A549 (cell line): Measurements from ENCODE around the gene NRG3. TPM values are rescaled to one million over a fixed set of nuclear protein-coding genes. Genes with fewer than 3 reads are reported as not detected.

ENCODE experiments used
- ATAC-seq, 2 experiments: fragments of 200-7000 bp in 1 of 2; fragments of >200 bp in 1 of 2; cut with Nextera tagmentation in 1 of 2; cut with Tn5 transposase in 1 of 2; 3 replicates each; pipeline versions ENCODE4 v1.8.0 to v1.9.1; 2018 to 2020; ENCODE audit warnings: mild to moderate bottlenecking in 1 of 2, moderate library complexity in 1 of 2
- CTCF ChIA-PET: fragments of 300-600 bp; sonication (Branson Sonifier 250); formaldehyde crosslinking; extraction: SDS; loops from one replicate; lab custom pipeline; 2021; ENCODE audit warnings: antibody characterized with exemption, inconsistent platforms; lab: Yijun Ruan, JAX
- POLR2A ChIA-PET: fragments of 350-600 bp; formaldehyde crosslinking; extraction: SDS; loops from one replicate; lab custom pipeline; 2021; ENCODE audit warnings: antibody characterized with exemption, inconsistent platforms; lab: Yijun Ruan, JAX
- DNase-seq, 2 experiments: peaks; one replicate each; pipeline versions ENCODE4 v3.0.0 to v3.0.0-alpha.2; 2011 to 2016; ENCODE audit warnings: low read depth in 1 of 2, low spot score in 1 of 2
- FAIRE-seq: peaks from 2 replicates; lab custom pipeline; 2011; peaks lifted over from hg19 to GRCh38; lab: Jason Lieb, UNC
- H3K27ac ChIP-seq, 2 experiments: fragments of >200 bp; sonication (Bioruptor Twin); formaldehyde crosslinking; 3 replicates each; pipeline ENCODE4 v1.5.1; 2016 to 2017
- H3K4me1 ChIP-seq: fragments of >200 bp; sonication (Bioruptor Twin); formaldehyde crosslinking; 3 replicates; pipeline ENCODE4 v1.6.1; 2016
- H3K4me2 ChIP-seq: fragments of >200 bp; sonication (Bioruptor Twin); formaldehyde crosslinking; 3 replicates; pipeline ENCODE4 v1.6.1; 2016
- H3K4me3 ChIP-seq: fragments of >200 bp; sonication (Bioruptor Twin); formaldehyde crosslinking; 3 replicates; pipeline ENCODE4 v1.5.1; 2016
- H3K9me3 ChIP-seq: fragments of >200 bp; sonication (Bioruptor Twin); formaldehyde crosslinking; 3 replicates; pipeline ENCODE4 v1.6.1; 2016
- BHLHE40 ChIP-seq: IDR thresholded peaks from 2 replicates; pipeline ENCODE4 v1.6.1; 2012; ENCODE audit warnings: low read depth, low read length, inconsistent platforms
- CBX8 ChIP-seq: fragments of 200-600 bp; sonication (generic); IDR thresholded peaks from 2 replicates; pipeline ENCODE4 v1.6.1; 2016
- CHD4 ChIP-seq: fragments of 200-600 bp; sonication (generic); IDR thresholded peaks from 2 replicates; pipeline ENCODE4 v1.6.1; 2016; ENCODE audit warnings: antibody characterized with exemption, mild to moderate bottlenecking, borderline replicate concordance
- FOSB ChIP-seq: fragments of 250-450 bp; sonication (Bioruptor Pico); IDR thresholded peaks from 2 replicates; pipeline ENCODE4 v1.5.0; 2020; ENCODE audit warnings: mild to moderate bottlenecking, moderate library complexity
- FOSL2 ChIP-seq, 2 experiments: fragments of 450-650 bp in 1 of 2; fragments of >200 bp in 1 of 2; sonication (Bioruptor Twin) in 1 of 2; formaldehyde crosslinking; IDR thresholded peaks; 2 replicates each; pipeline versions ENCODE4 v1.5.0 to v1.6.1; 2016 to 2020; ENCODE audit warnings: mild to moderate bottlenecking in 1 of 2, moderate library complexity in 1 of 2
- FOXS1 ChIP-seq: fragments of 250-450 bp; sonication (Bioruptor Pico); IDR thresholded peaks from 2 replicates; pipeline ENCODE4 v1.5.0; 2020; ENCODE audit warnings: mild to moderate bottlenecking, moderate library complexity
- GATA3 ChIP-seq: IDR thresholded peaks from 2 replicates; pipeline ENCODE4 v1.6.1; 2012; ENCODE audit warnings: borderline replicate concordance
- HDAC2 ChIP-seq: fragments of 200-600 bp; sonication (generic); IDR thresholded peaks from 2 replicates; pipeline ENCODE4 v1.6.1; 2016
- KDM1A ChIP-seq: fragments of 200-600 bp; sonication (generic); IDR thresholded peaks from 2 replicates; pipeline ENCODE4 v1.6.1; 2016; ENCODE audit warnings: low read depth, mild to moderate bottlenecking
- KDM5A ChIP-seq: fragments of 200-600 bp; sonication (generic); IDR thresholded peaks from 2 replicates; pipeline ENCODE4 v1.6.1; 2016; ENCODE audit warnings: antibody characterized with exemption, mild to moderate bottlenecking
- MAFK ChIP-seq: fragments of 450-650 bp; IDR thresholded peaks from 2 replicates; pipeline ENCODE4 v1.6.1; 2014; ENCODE audit not compliant: partially characterized antibody
- MAZ ChIP-seq: fragments of 150-350 bp; IDR thresholded peaks from 2 replicates; pipeline ENCODE4 v1.6.1; 2014; ENCODE audit warnings: antibody characterized with exemption, low read depth, low read length, borderline replicate concordance
- PBX3 ChIP-seq: IDR thresholded peaks from 2 replicates; pipeline ENCODE4 v1.6.1; 2012
- PHF8 ChIP-seq: fragments of 200-600 bp; sonication (generic); IDR thresholded peaks from 2 replicates; pipeline ENCODE4 v1.6.1; 2016; ENCODE audit warnings: low read depth, mild to moderate bottlenecking, antibody characterized with exemption, moderate library complexity, borderline replicate concordance
- RARB ChIP-seq: fragments of 250-450 bp; sonication (Bioruptor Pico); IDR thresholded peaks from 2 replicates; pipeline ENCODE4 v1.8.0; 2021; ENCODE audit warnings: mild to moderate bottlenecking, moderate library complexity
- RFX5 ChIP-seq: fragments of 450-650 bp; IDR thresholded peaks from 2 replicates; pipeline ENCODE4 v1.7.1; 2014; ENCODE audit warnings: antibody characterized with exemption, mild to moderate bottlenecking, moderate library complexity
- TFCP2L1 ChIP-seq: fragments of 250-450 bp; sonication (Bioruptor Pico); IDR thresholded peaks from 2 replicates; pipeline ENCODE4 v1.5.0; 2021; ENCODE audit warnings: mild to moderate bottlenecking
- TP53 ChIP-seq: fragments of 250-450 bp; sonication (Bioruptor Pico); IDR thresholded peaks from 2 replicates; pipeline ENCODE4 v1.5.0; 2021; ENCODE audit warnings: mild to moderate bottlenecking, moderate library complexity
- ZFP36 ChIP-seq: fragments of 450-650 bp; IDR thresholded peaks from 2 replicates; pipeline ENCODE4 v1.6.1; 2014; ENCODE audit warnings: borderline replicate concordance; ENCODE audit not compliant: partially characterized antibody
- ZNF302 ChIP-seq: fragments of 250-450 bp; sonication (Bioruptor Pico); IDR thresholded peaks from 2 replicates; pipeline ENCODE4 v1.9.0; 2021; ENCODE audit warnings: inconsistent platforms, mild to moderate bottlenecking, moderate library complexity
- ZSCAN20 ChIP-seq: fragments of 250-450 bp; sonication (Bioruptor Pico); IDR thresholded peaks from 2 replicates; pipeline ENCODE4 v1.8.0; 2022; ENCODE audit warnings: mild to moderate bottlenecking, moderate library complexity
- WGBS: methylation state at CpG from one replicate; pipeline ENCODE4 v1.1.6; 2017; ENCODE audit errors: missing lambda C conversion rate; 5-methylcytosine and 5-hydroxymethylcytosine counted together
- polyA plus RNA-seq, 4 experiments: library from polyadenylated mRNA; depleted of rRNA in 3 of 4; stranded (reverse); fragments of >200 nt; fragmentation: RNase III in 1 of 4; extraction: RNeasy Plus Mini Kit Qiagen cat#74134 plus additional on column Dnase treatment in 1 of 4; gene quantifications; 2 replicates in 3 of 4; 3 replicates in 1 of 4; pipeline ENCODE4 v1.2.3, GENCODE V29; 2011 to 2017
- TF ChIP-seq, protein P1 (sequence below): fragments of 200-600 bp; sonication (generic); IDR thresholded peaks from 2 replicates; pipeline ENCODE4 v1.6.1; 2016; ENCODE audit warnings: antibody characterized with exemption, mild to moderate bottlenecking, moderate library complexity
- TF ChIP-seq, protein P2 (sequence below): fragments of 450-650 bp; IDR thresholded peaks from 2 replicates; pipeline ENCODE4 v1.6.1; 2014; ENCODE audit warnings: antibody characterized with exemption

The NRG3 gene
- polyA plus RNA-seq, 2 of the 4 experiments (the other 2 are of a cell fraction), result not detected

GRCh38 chr10:82750538-82750937 is 875.5 kb downstream of the NRG3 start:
- ATAC-seq, result no peak
- no peak for DNase-seq
- Histone ChIP-seq H3K9me3 (0 out of 3 replicates have a peak, but pooled peaks cover 2% of the 10 kb centered on the region), H3K4me3 (no peak overlapping the region), H3K4me1 (no peaks in the 10 kb centered on the region), H3K27ac (no peak overlapping the region), H3K4me2 (no peak overlapping the region)
- TF ChIP-seq CBX8 (no peak), GATA3 (no peak), MAFK (peak; percentile 47), FOXS1 (CRISPR knock-in tag) (no peak), RARB (CRISPR knock-in tag) (no peak), TP53 (no peak)
- ChIA-PET CTCF (no interaction called here), POLR2A (no interaction called here)
- no peak for FAIRE-seq

DNA sequence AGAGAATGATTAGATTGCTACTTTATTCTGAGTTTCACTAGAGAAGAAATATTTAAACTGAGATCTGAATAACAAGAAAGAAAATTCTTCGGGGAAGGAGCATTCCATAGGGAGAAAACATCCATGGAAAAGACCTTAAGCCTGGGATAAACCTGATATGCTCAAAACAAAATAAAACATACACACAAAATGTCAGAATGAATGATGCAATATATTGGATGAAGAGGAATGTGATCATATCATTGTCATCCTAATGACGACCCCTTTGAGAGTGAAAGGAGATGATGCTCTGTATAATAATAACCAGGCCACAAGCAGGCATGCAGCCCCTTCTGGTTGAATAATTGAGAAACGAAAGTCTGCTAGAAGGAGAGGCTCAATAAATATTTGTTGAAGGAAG is 882.4 kb downstream of the NRG3 start:
- no peak for ATAC-seq
- POLR2A ChIA-PET, result no interaction called here

DNA sequence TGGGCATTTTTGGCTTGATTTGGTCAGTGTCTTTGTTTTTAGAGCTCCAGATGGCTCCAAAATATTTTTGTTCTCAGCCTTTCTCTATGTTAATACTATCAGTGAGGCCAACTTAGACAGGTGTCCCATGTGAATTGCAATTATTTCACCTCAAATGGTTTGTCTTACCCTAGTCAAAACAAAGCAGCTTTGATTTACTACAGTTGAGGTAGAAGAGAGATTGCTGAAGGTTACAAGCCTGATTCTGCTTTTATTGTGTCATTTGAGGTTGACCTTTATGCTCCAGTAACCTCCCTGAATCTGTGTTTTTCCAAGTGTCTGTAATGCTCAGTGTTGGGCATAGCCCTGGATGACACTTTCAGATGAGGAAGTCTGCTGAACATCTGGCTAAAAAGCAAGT is 882.9 kb downstream of the NRG3 start:
- no peak for FAIRE-seq
- no peak for DNase-seq
- POLR2A ChIA-PET, result no interaction called here
- TF ChIP-seq ZSCAN20 (CRISPR knock-in tag), result no peak
- no peak for TF ChIP-seq ZNF302 (CRISPR knock-in tag)
- TF ChIP-seq BHLHE40, result no peak
- TF ChIP-seq, protein P1, sequence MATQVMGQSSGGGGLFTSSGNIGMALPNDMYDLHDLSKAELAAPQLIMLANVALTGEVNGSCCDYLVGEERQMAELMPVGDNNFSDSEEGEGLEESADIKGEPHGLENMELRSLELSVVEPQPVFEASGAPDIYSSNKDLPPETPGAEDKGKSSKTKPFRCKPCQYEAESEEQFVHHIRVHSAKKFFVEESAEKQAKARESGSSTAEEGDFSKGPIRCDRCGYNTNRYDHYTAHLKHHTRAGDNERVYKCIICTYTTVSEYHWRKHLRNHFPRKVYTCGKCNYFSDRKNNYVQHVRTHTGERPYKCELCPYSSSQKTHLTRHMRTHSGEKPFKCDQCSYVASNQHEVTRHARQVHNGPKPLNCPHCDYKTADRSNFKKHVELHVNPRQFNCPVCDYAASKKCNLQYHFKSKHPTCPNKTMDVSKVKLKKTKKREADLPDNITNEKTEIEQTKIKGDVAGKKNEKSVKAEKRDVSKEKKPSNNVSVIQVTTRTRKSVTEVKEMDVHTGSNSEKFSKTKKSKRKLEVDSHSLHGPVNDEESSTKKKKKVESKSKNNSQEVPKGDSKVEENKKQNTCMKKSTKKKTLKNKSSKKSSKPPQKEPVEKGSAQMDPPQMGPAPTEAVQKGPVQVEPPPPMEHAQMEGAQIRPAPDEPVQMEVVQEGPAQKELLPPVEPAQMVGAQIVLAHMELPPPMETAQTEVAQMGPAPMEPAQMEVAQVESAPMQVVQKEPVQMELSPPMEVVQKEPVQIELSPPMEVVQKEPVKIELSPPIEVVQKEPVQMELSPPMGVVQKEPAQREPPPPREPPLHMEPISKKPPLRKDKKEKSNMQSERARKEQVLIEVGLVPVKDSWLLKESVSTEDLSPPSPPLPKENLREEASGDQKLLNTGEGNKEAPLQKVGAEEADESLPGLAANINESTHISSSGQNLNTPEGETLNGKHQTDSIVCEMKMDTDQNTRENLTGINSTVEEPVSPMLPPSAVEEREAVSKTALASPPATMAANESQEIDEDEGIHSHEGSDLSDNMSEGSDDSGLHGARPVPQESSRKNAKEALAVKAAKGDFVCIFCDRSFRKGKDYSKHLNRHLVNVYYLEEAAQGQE, result no peak
- TF ChIP-seq TFCP2L1, result no peak
- no peak for TF ChIP-seq KDM5A
- TF ChIP-seq CHD4, result no peak
- TF ChIP-seq RARB (CRISPR knock-in tag), result no peak
- TF ChIP-seq MAZ, result no peak
- TF ChIP-seq HDAC2, result no peak
- TF ChIP-seq FOSL2 (IDR thresholded peaks at IDR 0.05), result no peak
- no peak for TF ChIP-seq FOSL2 (CRISPR knock-in tag; IDR thresholded peaks at IDR 0.05)
- no peak for TF ChIP-seq PBX3

More for the DNA sequence above, 882.4 kb downstream of the NRG3 start:
- no peak overlapping the region for H3K4me2 ChIP-seq
- no peak for FAIRE-seq
- WGBS, result 5% methylated on average over 3 of the region's 3 CpGs
- H3K27ac ChIP-seq, result no peak overlapping the region
- CTCF ChIA-PET, result no interaction called here
- no peaks in the 10 kb centered on the region for H3K4me1 ChIP-seq
- no peak overlapping the region for H3K4me3 ChIP-seq
- H3K9me3 ChIP-seq, result peaks cover 2% of the 10 kb centered on the region; the same call in 1 of the 3 replicates
- TF ChIP-seq PBX3, result no peak
- TF ChIP-seq, protein P2, sequence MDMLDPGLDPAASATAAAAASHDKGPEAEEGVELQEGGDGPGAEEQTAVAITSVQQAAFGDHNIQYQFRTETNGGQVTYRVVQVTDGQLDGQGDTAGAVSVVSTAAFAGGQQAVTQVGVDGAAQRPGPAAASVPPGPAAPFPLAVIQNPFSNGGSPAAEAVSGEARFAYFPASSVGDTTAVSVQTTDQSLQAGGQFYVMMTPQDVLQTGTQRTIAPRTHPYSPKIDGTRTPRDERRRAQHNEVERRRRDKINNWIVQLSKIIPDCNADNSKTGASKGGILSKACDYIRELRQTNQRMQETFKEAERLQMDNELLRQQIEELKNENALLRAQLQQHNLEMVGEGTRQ, result no peak
- no peak for TF ChIP-seq KDM1A
- no peak for TF ChIP-seq FOSB (CRISPR knock-in tag)
- TF ChIP-seq RFX5, result no peak
- TF ChIP-seq, protein P1, result no peak
- no peak for TF ChIP-seq PHF8
- no peak for TF ChIP-seq ZFP36
- DNase-seq, result no peak

More for the DNA sequence above, 882.9 kb downstream of the NRG3 start:
- Histone ChIP-seq H3K9me3 (peaks cover 2% of the 10 kb centered on the region; the same call in 1 of the 3 replicates), H3K4me1 (no peaks in the 10 kb centered on the region), H3K4me2 (no peak overlapping the region), H3K27ac (no peak overlapping the region), H3K4me3 (no peak overlapping the region)
- CTCF ChIA-PET, result no interaction called here
- no peak for ATAC-seq
